Activated naive CD4-positive, alpha-beta T cell treated with anti-CD3 and anti-CD28 coated beads, Interleukin-2, amount 10 ng/mL, durations not matched to agents 5 hours and 36 hours (primary cell): ENCODE data around the gene DNAJB8. TPM values are rescaled to one million over a fixed set of nuclear protein-coding genes. Genes with fewer than 3 reads are reported as not detected.

Experiments used
- total RNA-seq, 2 experiments: library from RNA; stranded (reverse); gene quantifications; one replicate each; pipeline ENCODE4 v1.2.3, GENCODE V29; 2021

The DNAJB8 gene
- not detected for total RNA-seq

GRCh38 chr3:128466840-128467541 lies at the start of gene DNAJB8:
Gene DNAJB8, minus strand, starts transcription at chr3:128466890. Its CDS starts 3,645 bp downstream, at chr3:128463245.

GRCh38 chr3:128492671-128493569 lies 26.2 kb upstream of the DNAJB8 start, which contains the start of gene GATA2:
Gene GATA2, minus strand, starts transcription at chr3:128493201. Its CDS starts 6,170 bp downstream, at chr3:128487031.

Other genes with a start within 250 kb of the DNAJB8 start
- gene GATA2, start 26.3 kb upstream of the DNAJB8 start, total RNA-seq = not detected
- 100 to 1,000 TPM; 145 to 146 TPM for gene RPN1, start 183.9 kb upstream of the DNAJB8 start, total RNA-seq